SK-N-SH (cell line): ENCODE results near the gene PNPLA4. TPM values are rescaled to one million over a fixed set of nuclear protein-coding genes. Genes with fewer than 3 reads are reported as not detected.

ENCODE experiments used
- CTCF ChIA-PET: fragments of 300-600, 350-600 bp; formaldehyde crosslinking; extraction: SDS; loops from one replicate; lab custom pipeline; 2021; lab: Yijun Ruan, JAX
- POLR2A ChIA-PET: fragments of 350-600 bp; sonication (Branson Sonifier 250); formaldehyde crosslinking; extraction: SDS; loops from one replicate; lab custom pipeline; 2020; ENCODE audit warnings: antibody characterized with exemption, inconsistent platforms; lab: Yijun Ruan, JAX
- DNase-seq: peaks from one replicate; pipeline ENCODE4 v3.0.0; 2012
- H2AFZ ChIP-seq: fragments of 200-600 bp; sonication (generic); 2 replicates; pipeline ENCODE4 v1.8.1; 2016; ENCODE audit warnings: antibody characterized with exemption, mild to moderate bottlenecking, low read depth
- H3F3A ChIP-seq: fragments of 200-600 bp; sonication (generic); replicated peaks from 2 replicates; pipeline ENCODE3; 2016; ENCODE audit warnings: antibody characterized with exemption, mild to moderate bottlenecking; ENCODE audit not compliant: insufficient read depth
- H3K27ac ChIP-seq, 2 experiments: fragments of 200-500 bp in 1 of 2; fragments of 200-600 bp in 1 of 2; sonication (Bioruptor generic) in 1 of 2; sonication (generic), shearing (Covaris generic) in 1 of 2; 2 replicates each; pipeline versions ENCODE4 v1.5.1 to v1.6.1; 2014 to 2016; ENCODE audit warnings: low read depth in 2 of 2, inconsistent platforms in 1 of 2, low read length in 1 of 2, mild to moderate bottlenecking in 1 of 2, mixed read lengths in 1 of 2
- H3K27me3 ChIP-seq: fragments of 200-600 bp; sonication (generic), shearing (Covaris generic); 2 replicates; pipeline ENCODE4 v1.6.1; 2016; ENCODE audit warnings: mixed run types; ENCODE audit not compliant: insufficient read depth
- H3K36me3 ChIP-seq, 2 experiments: fragments of 200-500 bp in 1 of 2; fragments of 200-600 bp in 1 of 2; sonication (Bioruptor generic) in 1 of 2; sonication (generic) in 1 of 2; replicated peaks in 1 of 2; 2 replicates each; pipeline versions ENCODE3 to v1.5.1; 2014 to 2016; ENCODE audit warnings: low read length in 1 of 2, mild to moderate bottlenecking in 1 of 2; ENCODE audit not compliant: insufficient read depth in 2 of 2, control insufficient read depth in 1 of 2
- H3K4me1 ChIP-seq, 2 experiments: fragments of 200-500 bp in 1 of 2; fragments of 200-600 bp in 1 of 2; sonication (Bioruptor generic) in 1 of 2; sonication (generic), shearing (Covaris generic) in 1 of 2; 2 replicates each; pipeline versions ENCODE4 v1.5.1 to v1.6.1; 2014 to 2016; ENCODE audit warnings: low read depth in 1 of 2, low read length in 1 of 2, mixed run types in 1 of 2; ENCODE audit not compliant: insufficient read depth in 2 of 2, control insufficient read depth in 1 of 2
- H3K4me2 ChIP-seq: fragments of 200-600 bp; sonication (generic), shearing (Covaris generic); 2 replicates; pipeline ENCODE4 v1.6.1; 2017; ENCODE audit warnings: mixed run types
- H3K4me3 ChIP-seq, 2 experiments: fragments of 200-500 bp in 1 of 2; fragments of 200-600 bp in 1 of 2; sonication (Bioruptor generic) in 1 of 2; sonication (generic), shearing (Covaris generic) in 1 of 2; 2 replicates each; pipeline versions ENCODE4 v1.5.1 to v1.8.1; 2014 to 2016; ENCODE audit warnings: low read depth in 2 of 2, inconsistent platforms in 1 of 2, low read length in 1 of 2, mild to moderate bottlenecking in 1 of 2, mixed read lengths in 1 of 2, moderate library complexity in 1 of 2
- H3K79me2 ChIP-seq: fragments of 200-600 bp; sonication (generic); 2 replicates; pipeline ENCODE4 v1.8.1; 2017; ENCODE audit warnings: mild to moderate bottlenecking; ENCODE audit not compliant: insufficient read depth
- H3K9ac ChIP-seq: fragments of 200-600 bp; sonication (generic); 2 replicates; pipeline ENCODE4 v1.6.1; 2017; ENCODE audit warnings: mixed run types
- H3K9me2 ChIP-seq: fragments of 200-600 bp; sonication (generic); 2 replicates; pipeline ENCODE4 v1.6.1; 2017; ENCODE audit warnings: mixed run types
- H3K9me3 ChIP-seq: fragments of 200-600 bp; sonication (generic); 2 replicates; pipeline ENCODE4 v1.6.1; 2017; ENCODE audit warnings: mixed run types, mild to moderate bottlenecking, moderate library complexity
- H4K20me1 ChIP-seq: fragments of 200-600 bp; sonication (generic); 2 replicates; pipeline ENCODE4 v1.6.1; 2017; ENCODE audit warnings: mild to moderate bottlenecking, mixed run types; ENCODE audit not compliant: insufficient read depth
- CTCF ChIP-seq: fragments of 200-600 bp; sonication (generic); IDR thresholded peaks from 2 replicates; pipeline ENCODE4 v1.6.1; 2017; ENCODE audit warnings: antibody characterized with exemption, mild to moderate bottlenecking, moderate library complexity
- ELF1 ChIP-seq: IDR thresholded peaks from 2 replicates; pipeline ENCODE4 v1.4.0; 2012
- EZH2phosphoT487 ChIP-seq: fragments of 200-600 bp; sonication (generic); IDR thresholded peaks from 2 replicates; pipeline ENCODE4 v1.6.1; 2017; ENCODE audit warnings: low read depth, mixed run types, mild to moderate bottlenecking, antibody characterized with exemption, moderate library complexity, borderline replicate concordance
- GABPA ChIP-seq: IDR thresholded peaks from 2 replicates; pipeline ENCODE4 v1.4.0; 2012; ENCODE audit warnings: low read depth, mild to moderate bottlenecking
- GATA2 ChIP-seq: sonication (generic); formaldehyde crosslinking; IDR thresholded peaks from 2 replicates; pipeline ENCODE4 v1.5.0; 2020; ENCODE audit warnings: mild to moderate bottlenecking, missing genetic modification reagents
- JUND ChIP-seq: IDR thresholded peaks from 2 replicates; pipeline ENCODE4 v1.4.0; 2012
- MAX ChIP-seq: IDR thresholded peaks from 2 replicates; pipeline ENCODE4 v1.4.0; 2012; ENCODE audit warnings: low read depth
- MXI1 ChIP-seq: IDR thresholded peaks from 2 replicates; pipeline ENCODE4 v1.6.1; 2012; ENCODE audit warnings: mild to moderate bottlenecking, low read depth, low read length, improper control_type of control experiment
- NRF1 ChIP-seq: IDR thresholded peaks from 2 replicates; pipeline ENCODE4 v1.6.1; 2012; ENCODE audit warnings: low read depth, mild to moderate bottlenecking, low read length
- PBX3 ChIP-seq: IDR thresholded peaks from 2 replicates; pipeline ENCODE4; 2012
- POLR2AphosphoS5 ChIP-seq: IDR thresholded peaks from 2 replicates; pipeline ENCODE4 v1.6.1; 2012; ENCODE audit warnings: low read depth, low read length
- RAD21 ChIP-seq: IDR thresholded peaks from 2 replicates; pipeline ENCODE4 v1.6.1; 2012; ENCODE audit warnings: mild to moderate bottlenecking, low read length
- REST ChIP-seq: IDR thresholded peaks from 2 replicates; pipeline ENCODE4 v1.6.1; 2012; ENCODE audit warnings: mild to moderate bottlenecking, low read depth, low read length, moderate library complexity
- RFX5 ChIP-seq: IDR thresholded peaks from 2 replicates; pipeline ENCODE4 v1.6.1; 2012; ENCODE audit warnings: mild to moderate bottlenecking, improper control_type of control experiment, low read length
- SIN3A ChIP-seq: IDR thresholded peaks from 2 replicates; pipeline ENCODE4 v1.6.1; 2012; ENCODE audit warnings: low read depth, mild to moderate bottlenecking, low read length, moderate library complexity, borderline replicate concordance
- SMC3 ChIP-seq: IDR thresholded peaks from 2 replicates; pipeline ENCODE4 v1.6.1; 2012; ENCODE audit warnings: low read depth, low read length, improper control_type of control experiment
- USF1 ChIP-seq: IDR thresholded peaks from 2 replicates; pipeline ENCODE4 v1.4.0; 2012; ENCODE audit warnings: low read depth, borderline replicate concordance
- WGBS: methylation state at CpG from one replicate; pipeline ENCODE4 v1.1.6; 2017; ENCODE audit warnings: low lambda C conversion rate; 5-methylcytosine and 5-hydroxymethylcytosine counted together
- polyA plus RNA-seq, 3 experiments: library from polyadenylated mRNA; depleted of rRNA; stranded (reverse); fragments of >200 nt; gene quantifications; 2 replicates each; pipeline ENCODE4 v1.2.3, GENCODE V29; 2012

PNPLA4 gene
- polyA plus RNA-seq, 1 of the 3 experiments (the other 2 are of a cell fraction), result 13.4 TPM

GRCh38 chrX:7889135-7889534 lies 38.1 kb downstream of the PNPLA4 start:
- no peaks in the 10 kb centered on the region for H4K20me1 ChIP-seq
- peaks cover 0 to 4% of the 10 kb centered on the region in 2 experiments; a peak in 1 of 4 replicates for H3K4me1 ChIP-seq
- WGBS, result 24% methylated on average over 2 of the region's 2 CpGs
- H3K9me2 ChIP-seq, result no peaks in the 10 kb centered on the region
- no peak for DNase-seq
- no peak overlapping the region for H3K4me3 ChIP-seq
- no peaks in the 10 kb centered on the region for H3K36me3 ChIP-seq
- H3K9ac ChIP-seq, result no peak overlapping the region
- ChIA-PET CTCF (no interaction called here), POLR2A (no interaction called here)
- no peaks in the 10 kb centered on the region for H3K79me2 ChIP-seq
- H3K27me3 ChIP-seq, result no peaks in the 10 kb centered on the region
- TF ChIP-seq USF1 (no peak), JUND (no peak), CTCF (no peak)
- H2AFZ ChIP-seq, result no peak overlapping the region
- no peak overlapping the region for H3K27ac ChIP-seq
- H3K9me3 ChIP-seq, result no peaks in the 10 kb centered on the region
- H3F3A ChIP-seq, result no peaks in the 10 kb centered on the region
- H3K4me2 ChIP-seq, result no peak overlapping the region

GRCh38 chrX:7876957-7877356 lies 50.3 kb downstream of the PNPLA4 start:
- CTCF ChIA-PET, result no interaction called here
- 3% methylated on average over 2 of the region's 2 CpGs for WGBS
- H3K4me2 ChIP-seq, result no peak overlapping the region
- TF ChIP-seq REST (no peak), CTCF (no peak), SMC3 (no peak), EZH2phosphoT487 (no peak), USF1 (no peak), GATA2 (no peak), NRF1 (no peak), RAD21 (no peak), RFX5 (no peak), POLR2AphosphoS5 (no peak), SIN3A (no peak), PBX3 (no peak), MXI1 (no peak), ELF1 (no peak), GABPA (no peak), MAX (no peak)

More at GRCh38 chrX:7876957-7877356, 50.3 kb downstream of the PNPLA4 start:
- Histone ChIP-seq H3K4me1 (no peaks in the 10 kb centered on the region), H3K9me2 (no peaks in the 10 kb centered on the region), H3F3A (no peaks in the 10 kb centered on the region), H3K4me3 (no peak overlapping the region), H4K20me1 (no peaks in the 10 kb centered on the region), H3K27ac (no peak overlapping the region), H3K27me3 (no peaks in the 10 kb centered on the region), H3K79me2 (no peaks in the 10 kb centered on the region), H3K9me3 (no peaks in the 10 kb centered on the region), H3K36me3 (no peaks in the 10 kb centered on the region), H3K9ac (no peak overlapping the region), H2AFZ (no peak overlapping the region)
- no peak for DNase-seq
- POLR2A ChIA-PET, result no interaction called here
